Lower leg skin (tissue), 3 donors: ENCODE results near the gene PLXDC2.

Experiments
- CTCF ChIP-seq, 3 donors: fragments of 450-650 bp; IDR thresholded peaks; one replicate each; pipeline ENCODE4 v1.5.1; 2016; ENCODE audit warnings: antibody characterized with exemption in 3 of 3, mild to moderate bottlenecking in 3 of 3, moderate library complexity in 2 of 3
- POLR2A ChIP-seq, 2 donors: fragments of 450-650 bp; IDR thresholded peaks; one replicate each; pipeline ENCODE4 v1.6.1; 2016 to 2017; ENCODE audit warnings: antibody characterized with exemption in 2 of 2, mild to moderate bottlenecking in 1 of 2, moderate library complexity in 1 of 2

- TF ChIP-seq CTCF (IDR thresholded peaks at IDR 0.05), result no peak
- no peak for TF ChIP-seq POLR2A (IDR thresholded peaks at IDR 0.05)
Observed at GRCh38 chr10:20105236-20105635, 289.0 kb downstream of the PLXDC2 start.
